HCT116 (cell line): Measurements from ENCODE around the gene PRKAA1. TPM values are rescaled to one million over a fixed set of nuclear protein-coding genes. Genes with fewer than 3 reads are reported as not detected.

Source experiments
- ATAC-seq: fragments of 200-7000 bp; cut with Tn5 transposase; 2 replicates; pipeline ENCODE4 v1.9.1; 2020; ENCODE audit warnings: mild to moderate bottlenecking, moderate library complexity
- BruUV-seq: library from RNA; stranded (reverse); fragments of 400-500 nt; replicated peaks from 2 replicates; lab custom pipeline; 2021; lab: Mats Ljungman, UMichigan
- CTCF ChIA-PET: fragments of 300-600 bp; sonication (Branson Sonifier 250); formaldehyde crosslinking; loops from one replicate; lab custom pipeline; 2021; ENCODE audit warnings: antibody characterized with exemption; lab: Charles Lee
- POLR2A ChIA-PET: fragments of 300-600, 350-600 bp; sonication (Branson Sonifier 250); formaldehyde crosslinking; loops from one replicate; lab custom pipeline; 2021; ENCODE audit warnings: antibody characterized with exemption; lab: Charles Lee
- RAD21 ChIA-PET, 2 experiments: fragments of 300-600 bp; sonication (Branson Sonifier 250); formaldehyde crosslinking; loops; one replicate each; lab custom pipeline; 2023; ENCODE audit warnings: low total read pairs in 2 of 2; ENCODE audit not compliant: uncharacterized antibody in 2 of 2, unreplicated experiment in 2 of 2, low non-redundant PET in 1 of 2; lab: Charles Lee
- DNase-seq: peaks from one replicate; pipeline ENCODE4 v3.0.0-alpha.2; 2010; ENCODE audit warnings: low read depth, low spot score
- H2AFZ ChIP-seq: fragments of 200-600 bp; shearing (Covaris generic), sonication (generic); 2 replicates; pipeline ENCODE4 v1.6.1; 2017; ENCODE audit warnings: low read depth, mixed run types, mixed read lengths, antibody characterized with exemption, low read length; ENCODE audit not compliant: poor library complexity, severe bottlenecking
- H3K27ac ChIP-seq: 2 replicates; pipeline ENCODE4 v1.5.1; 2012; ENCODE audit warnings: low read depth, low read length
- H3K27me3 ChIP-seq: fragments of 200-600 bp; sonication (generic); 2 replicates; pipeline ENCODE4 v1.6.1; 2016; ENCODE audit warnings: mixed run types, low read length, mixed read lengths; ENCODE audit not compliant: insufficient read depth
- H3K36me3 ChIP-seq, 2 experiments: fragments of 200-500 bp in 1 of 2; fragments of 200-600 bp in 1 of 2; sonication (Bioruptor generic) in 1 of 2; sonication (generic) in 1 of 2; 2 replicates each; pipeline versions ENCODE4 v1.5.1 to v1.6.1; 2014 to 2016; ENCODE audit warnings: low read length in 2 of 2, inconsistent platforms in 1 of 2, mixed read lengths in 1 of 2, mixed run types in 1 of 2; ENCODE audit not compliant: insufficient read depth in 2 of 2, control insufficient read depth in 1 of 2
- H3K4me1 ChIP-seq, 2 experiments: fragments of 200-600 bp in 1 of 2; sonication (generic) in 1 of 2; 2 replicates each; pipeline versions ENCODE4 v1.5.1 to v1.6.1; 2012 to 2017; ENCODE audit warnings: low read length in 2 of 2, inconsistent platforms in 1 of 2, mild to moderate bottlenecking in 1 of 2, mixed read lengths in 1 of 2, mixed run types in 1 of 2, moderate library complexity in 1 of 2; ENCODE audit not compliant: insufficient read depth in 2 of 2, control insufficient read depth in 1 of 2
- H3K4me2 ChIP-seq: fragments of 200-600 bp; sonication (generic); 2 replicates; pipeline ENCODE4 v1.6.1; 2017; ENCODE audit warnings: mixed run types, low read length, mixed read lengths
- H3K4me3 ChIP-seq, 2 experiments: fragments of 200-600 bp in 1 of 2; sonication (generic) in 1 of 2; replicated peaks in 1 of 2; 2 replicates each; pipeline ENCODE4 v1.5.1; 2011 to 2016; ENCODE audit warnings: low read length in 2 of 2, control low read depth in 1 of 2, low read depth in 1 of 2, mild to moderate bottlenecking in 1 of 2, mixed read lengths in 1 of 2, mixed run types in 1 of 2
- H3K79me2 ChIP-seq: fragments of 200-600 bp; sonication (generic); 2 replicates; pipeline ENCODE4 v1.6.1; 2017; ENCODE audit warnings: mild to moderate bottlenecking, mixed run types, low read length, moderate library complexity, mixed read lengths; ENCODE audit not compliant: insufficient read depth
- H3K9ac ChIP-seq: fragments of 200-600 bp; sonication (generic); 2 replicates; pipeline ENCODE4 v1.6.1; 2016; ENCODE audit warnings: low read length, mixed read lengths
- H3K9me2 ChIP-seq: fragments of 200-600 bp; sonication (generic), shearing (Covaris generic); 2 replicates; pipeline ENCODE4 v1.6.1; 2017; ENCODE audit warnings: mixed run types, mild to moderate bottlenecking, moderate library complexity; ENCODE audit not compliant: insufficient read depth
- H3K9me3 ChIP-seq, 2 experiments: fragments of 200-500 bp in 1 of 2; fragments of 200-600 bp in 1 of 2; sonication (Bioruptor generic) in 1 of 2; sonication (generic) in 1 of 2; 2 replicates each; pipeline ENCODE4 v1.6.1; 2014 to 2017; ENCODE audit warnings: low read length in 2 of 2, mixed read lengths in 2 of 2, inconsistent platforms in 1 of 2, low read depth in 1 of 2, mild to moderate bottlenecking in 1 of 2, mixed run types in 1 of 2, moderate library complexity in 1 of 2; ENCODE audit not compliant: control insufficient read depth in 1 of 2, insufficient read depth in 1 of 2
- H4K20me1 ChIP-seq: fragments of 200-600 bp; sonication (generic), shearing (Covaris generic); 2 replicates; pipeline ENCODE4 v1.6.1; 2017; ENCODE audit warnings: mixed run types, mild to moderate bottlenecking, moderate library complexity; ENCODE audit not compliant: insufficient read depth
- CBX3 ChIP-seq: IDR thresholded peaks from 2 replicates; pipeline ENCODE4 v1.6.1; 2012; ENCODE audit warnings: low read depth
- EZH2phosphoT487 ChIP-seq: fragments of 200-600 bp; IDR thresholded peaks from 2 replicates; pipeline ENCODE4 v1.6.1; 2018; ENCODE audit warnings: antibody characterized with exemption, borderline replicate concordance
- FOSL1 ChIP-seq: IDR thresholded peaks from 2 replicates; pipeline ENCODE4 v1.6.1; 2012; ENCODE audit warnings: low read depth
- POLR2A ChIP-seq: IDR thresholded peaks from 2 replicates; pipeline ENCODE4 v1.7.0; 2011; ENCODE audit warnings: borderline replicate concordance; ENCODE audit not compliant: insufficient read depth, insufficient read length; ENCODE audit errors: extremely low read depth
- POLR2AphosphoS5 ChIP-seq: IDR thresholded peaks from 2 replicates; pipeline ENCODE4 v1.6.1; 2011; ENCODE audit warnings: mild to moderate bottlenecking, low read depth, low read length, moderate library complexity
- YY1 ChIP-seq: IDR thresholded peaks from 2 replicates; pipeline ENCODE4 v1.6.1; 2011; ENCODE audit warnings: low read length, low read depth, moderate library complexity, mild to moderate bottlenecking; ENCODE audit not compliant: insufficient replicate concordance; ENCODE audit errors: extremely low read depth
- ZFX ChIP-seq: fragments of 450-650 bp; IDR thresholded peaks from 2 replicates; pipeline ENCODE4 v1.6.1; 2017
- intact Hi-C: fragments of 100-400 bp; cut with micrococcal nuclease; formaldehyde crosslinking; loops from 2 replicates; pipeline ENCODE4 v1.10.0; 2022
- total RNA-seq: library from RNA; stranded (reverse); gene quantifications from one replicate; pipeline ENCODE4 v1.2.1, GENCODE V29; 2021; ENCODE audit not compliant: unreplicated experiment
- TF ChIP-seq, protein P1 (sequence below): IDR thresholded peaks from 2 replicates; pipeline ENCODE4 v1.6.1; 2012; ENCODE audit warnings: low read depth

PRKAA1 gene
- total RNA-seq, 1 experiment from 2014 or later, result 53.5 TPM

DNA sequence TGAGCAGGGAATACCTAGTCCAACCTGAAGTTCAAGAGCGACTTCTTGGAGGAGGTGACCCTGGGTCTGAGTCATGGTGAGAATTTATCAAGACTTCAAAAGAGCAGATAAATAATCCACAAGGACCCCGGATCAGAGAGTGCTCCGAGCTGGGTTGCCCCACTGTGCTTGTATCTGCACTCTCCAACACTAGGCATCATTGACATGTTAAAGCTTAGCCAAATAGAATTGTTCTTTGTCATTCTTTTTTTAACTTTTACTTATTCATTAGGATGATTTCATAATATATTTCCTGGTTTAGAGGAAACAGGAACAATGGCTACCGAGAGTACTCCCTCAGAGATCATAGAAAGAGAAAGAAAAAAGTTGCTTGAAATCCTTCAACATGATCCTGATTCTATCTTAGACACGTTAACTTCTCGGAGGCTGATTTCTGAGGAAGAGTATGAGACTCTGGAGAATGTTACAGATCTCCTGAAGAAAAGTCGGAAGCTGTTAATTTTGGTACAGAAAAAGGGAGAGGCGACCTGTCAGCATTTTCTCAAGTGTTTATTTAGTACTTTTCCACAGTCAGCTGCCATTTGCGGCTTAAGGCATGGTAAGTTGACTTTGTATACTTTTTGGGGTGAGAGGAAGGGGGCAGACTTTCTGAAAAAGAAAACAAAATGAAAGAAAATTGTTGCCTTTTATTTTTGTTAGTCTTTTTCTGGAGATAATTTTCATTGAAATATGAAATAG lies 43.1 kb upstream of the PRKAA1 start, which contains the start of gene CARD6:
Gene CARD6 (plus strand): TSS at position 300 of the 738 bp plus-strand sequence. CDS start 16 bp downstream, at position 316.
- intact Hi-C loops, result no loop called here
- BruUV-seq, result no TSS peak
- Histone ChIP-seq H3K9me2 (no peaks in the 10 kb centered on the region), H3K79me2 (no peaks in the 10 kb centered on the region), H3K27me3 (no peaks in the 10 kb centered on the region), H3K4me3 (no peak within 1 kb of the TSS), H3K36me3 (no peaks in the 10 kb centered on the region), H3K9ac (no peak within 1 kb of the TSS), H3K9me3 (no peaks in the 10 kb centered on the region), H3K4me1 (peaks cover 0 to 5% of the 10 kb centered on the region in 2 experiments; a peak in 1 of 4 replicates), H4K20me1 (no peaks in the 10 kb centered on the region), H3K27ac (no peak within 1 kb of the TSS), H3K4me2 (no peak within 1 kb of the TSS), H2AFZ (peak within 1 kb of the TSS; percentile 39)
- RAD21 ChIA-PET, result no interaction called here
- CTCF ChIA-PET, result no interaction called here
- no peak for DNase-seq
- POLR2A ChIA-PET, result interaction anchor here (0.5 kb wide), 1 partner anchor 9 kb away, joined by 3 read pairs; no protein-coding TSS in a partner anchor
- no peak for TF ChIP-seq FOSL1
- no peak for TF ChIP-seq POLR2AphosphoS5
- TF ChIP-seq EZH2phosphoT487, result no peak
- TF ChIP-seq YY1, result no peak
- TF ChIP-seq ZFX, result no peak
- TF ChIP-seq POLR2A, result no peak
- TF ChIP-seq, protein P1, sequence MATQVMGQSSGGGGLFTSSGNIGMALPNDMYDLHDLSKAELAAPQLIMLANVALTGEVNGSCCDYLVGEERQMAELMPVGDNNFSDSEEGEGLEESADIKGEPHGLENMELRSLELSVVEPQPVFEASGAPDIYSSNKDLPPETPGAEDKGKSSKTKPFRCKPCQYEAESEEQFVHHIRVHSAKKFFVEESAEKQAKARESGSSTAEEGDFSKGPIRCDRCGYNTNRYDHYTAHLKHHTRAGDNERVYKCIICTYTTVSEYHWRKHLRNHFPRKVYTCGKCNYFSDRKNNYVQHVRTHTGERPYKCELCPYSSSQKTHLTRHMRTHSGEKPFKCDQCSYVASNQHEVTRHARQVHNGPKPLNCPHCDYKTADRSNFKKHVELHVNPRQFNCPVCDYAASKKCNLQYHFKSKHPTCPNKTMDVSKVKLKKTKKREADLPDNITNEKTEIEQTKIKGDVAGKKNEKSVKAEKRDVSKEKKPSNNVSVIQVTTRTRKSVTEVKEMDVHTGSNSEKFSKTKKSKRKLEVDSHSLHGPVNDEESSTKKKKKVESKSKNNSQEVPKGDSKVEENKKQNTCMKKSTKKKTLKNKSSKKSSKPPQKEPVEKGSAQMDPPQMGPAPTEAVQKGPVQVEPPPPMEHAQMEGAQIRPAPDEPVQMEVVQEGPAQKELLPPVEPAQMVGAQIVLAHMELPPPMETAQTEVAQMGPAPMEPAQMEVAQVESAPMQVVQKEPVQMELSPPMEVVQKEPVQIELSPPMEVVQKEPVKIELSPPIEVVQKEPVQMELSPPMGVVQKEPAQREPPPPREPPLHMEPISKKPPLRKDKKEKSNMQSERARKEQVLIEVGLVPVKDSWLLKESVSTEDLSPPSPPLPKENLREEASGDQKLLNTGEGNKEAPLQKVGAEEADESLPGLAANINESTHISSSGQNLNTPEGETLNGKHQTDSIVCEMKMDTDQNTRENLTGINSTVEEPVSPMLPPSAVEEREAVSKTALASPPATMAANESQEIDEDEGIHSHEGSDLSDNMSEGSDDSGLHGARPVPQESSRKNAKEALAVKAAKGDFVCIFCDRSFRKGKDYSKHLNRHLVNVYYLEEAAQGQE, result no peak
- TF ChIP-seq CBX3, result no peak
- ATAC-seq, result no peak
